HCT116 (cell line): ENCODE measurements around the gene COX5B. TPM values are rescaled to one million over a fixed set of nuclear protein-coding genes. Genes with fewer than 3 reads are reported as not detected.

Experiments
- ATAC-seq: fragments of 200-7000 bp; cut with Tn5 transposase; 2 replicates; pipeline ENCODE4 v1.9.1; 2020; ENCODE audit warnings: mild to moderate bottlenecking, moderate library complexity
- BruUV-seq: library from RNA; stranded (reverse); fragments of 400-500 nt; replicated peaks from 2 replicates; lab custom pipeline; 2021; lab: Mats Ljungman, UMichigan
- CTCF ChIA-PET: fragments of 300-600 bp; sonication (Branson Sonifier 250); formaldehyde crosslinking; loops from one replicate; lab custom pipeline; 2021; ENCODE audit warnings: antibody characterized with exemption; lab: Charles Lee
- POLR2A ChIA-PET: fragments of 300-600, 350-600 bp; sonication (Branson Sonifier 250); formaldehyde crosslinking; loops from one replicate; lab custom pipeline; 2021; ENCODE audit warnings: antibody characterized with exemption; lab: Charles Lee
- RAD21 ChIA-PET, 2 experiments: fragments of 300-600 bp; sonication (Branson Sonifier 250); formaldehyde crosslinking; loops; one replicate each; lab custom pipeline; 2023; ENCODE audit warnings: low total read pairs in 2 of 2; ENCODE audit not compliant: uncharacterized antibody in 2 of 2, unreplicated experiment in 2 of 2, low non-redundant PET in 1 of 2; lab: Charles Lee
- DNase-seq: peaks from one replicate; pipeline ENCODE4 v3.0.0-alpha.2; 2010; ENCODE audit warnings: low read depth, low spot score
- H2AFZ ChIP-seq: fragments of 200-600 bp; shearing (Covaris generic), sonication (generic); 2 replicates; pipeline ENCODE4 v1.6.1; 2017; ENCODE audit warnings: low read depth, mixed run types, mixed read lengths, antibody characterized with exemption, low read length; ENCODE audit not compliant: poor library complexity, severe bottlenecking
- H3K27ac ChIP-seq: 2 replicates; pipeline ENCODE4 v1.5.1; 2012; ENCODE audit warnings: low read depth, low read length
- H3K27me3 ChIP-seq: fragments of 200-600 bp; sonication (generic); 2 replicates; pipeline ENCODE4 v1.6.1; 2016; ENCODE audit warnings: mixed run types, low read length, mixed read lengths; ENCODE audit not compliant: insufficient read depth
- H3K36me3 ChIP-seq, 2 experiments: fragments of 200-500 bp in 1 of 2; fragments of 200-600 bp in 1 of 2; sonication (Bioruptor generic) in 1 of 2; sonication (generic) in 1 of 2; 2 replicates each; pipeline versions ENCODE4 v1.5.1 to v1.6.1; 2014 to 2016; ENCODE audit warnings: low read length in 2 of 2, inconsistent platforms in 1 of 2, mixed read lengths in 1 of 2, mixed run types in 1 of 2; ENCODE audit not compliant: insufficient read depth in 2 of 2, control insufficient read depth in 1 of 2
- H3K4me1 ChIP-seq, 2 experiments: fragments of 200-600 bp in 1 of 2; sonication (generic) in 1 of 2; 2 replicates each; pipeline versions ENCODE4 v1.5.1 to v1.6.1; 2012 to 2017; ENCODE audit warnings: low read length in 2 of 2, inconsistent platforms in 1 of 2, mild to moderate bottlenecking in 1 of 2, mixed read lengths in 1 of 2, mixed run types in 1 of 2, moderate library complexity in 1 of 2; ENCODE audit not compliant: insufficient read depth in 2 of 2, control insufficient read depth in 1 of 2
- H3K4me2 ChIP-seq: fragments of 200-600 bp; sonication (generic); 2 replicates; pipeline ENCODE4 v1.6.1; 2017; ENCODE audit warnings: mixed run types, low read length, mixed read lengths
- H3K4me3 ChIP-seq, 2 experiments: fragments of 200-600 bp in 1 of 2; sonication (generic) in 1 of 2; replicated peaks in 1 of 2; 2 replicates each; pipeline ENCODE4 v1.5.1; 2011 to 2016; ENCODE audit warnings: low read length in 2 of 2, control low read depth in 1 of 2, low read depth in 1 of 2, mild to moderate bottlenecking in 1 of 2, mixed read lengths in 1 of 2, mixed run types in 1 of 2
- H3K79me2 ChIP-seq: fragments of 200-600 bp; sonication (generic); 2 replicates; pipeline ENCODE4 v1.6.1; 2017; ENCODE audit warnings: mild to moderate bottlenecking, mixed run types, low read length, moderate library complexity, mixed read lengths; ENCODE audit not compliant: insufficient read depth
- H3K9ac ChIP-seq: fragments of 200-600 bp; sonication (generic); 2 replicates; pipeline ENCODE4 v1.6.1; 2016; ENCODE audit warnings: low read length, mixed read lengths
- H3K9me2 ChIP-seq: fragments of 200-600 bp; sonication (generic), shearing (Covaris generic); 2 replicates; pipeline ENCODE4 v1.6.1; 2017; ENCODE audit warnings: mixed run types, mild to moderate bottlenecking, moderate library complexity; ENCODE audit not compliant: insufficient read depth
- H3K9me3 ChIP-seq, 2 experiments: fragments of 200-500 bp in 1 of 2; fragments of 200-600 bp in 1 of 2; sonication (Bioruptor generic) in 1 of 2; sonication (generic) in 1 of 2; 2 replicates each; pipeline ENCODE4 v1.6.1; 2014 to 2017; ENCODE audit warnings: low read length in 2 of 2, mixed read lengths in 2 of 2, inconsistent platforms in 1 of 2, low read depth in 1 of 2, mild to moderate bottlenecking in 1 of 2, mixed run types in 1 of 2, moderate library complexity in 1 of 2; ENCODE audit not compliant: control insufficient read depth in 1 of 2, insufficient read depth in 1 of 2
- H4K20me1 ChIP-seq: fragments of 200-600 bp; sonication (generic), shearing (Covaris generic); 2 replicates; pipeline ENCODE4 v1.6.1; 2017; ENCODE audit warnings: mixed run types, mild to moderate bottlenecking, moderate library complexity; ENCODE audit not compliant: insufficient read depth
- CTCF ChIP-seq, 3 experiments: fragments of 200-600 bp in 1 of 3; sonication (generic) in 1 of 3; IDR thresholded peaks in 2 of 3; conservative IDR thresholded peaks in 1 of 3; 2 replicates each; pipeline ENCODE4 v1.5.1; 2012 to 2017; ENCODE audit warnings: low read depth in 2 of 3, low read length in 2 of 3, antibody characterized with exemption in 1 of 3, borderline replicate concordance in 1 of 3, control low read depth in 1 of 3, mild to moderate bottlenecking in 1 of 3, mixed read lengths in 1 of 3, mixed run types in 1 of 3, moderate library complexity in 1 of 3; ENCODE audit not compliant: insufficient read depth in 1 of 3
- EGR1 ChIP-seq: IDR thresholded peaks from 2 replicates; pipeline ENCODE4 v1.6.1; 2012; ENCODE audit warnings: low read depth
- ELF1 ChIP-seq: IDR thresholded peaks from 2 replicates; pipeline ENCODE4 v1.6.1; 2012; ENCODE audit warnings: low read depth, borderline replicate concordance
- EZH2phosphoT487 ChIP-seq: fragments of 200-600 bp; IDR thresholded peaks from 2 replicates; pipeline ENCODE4 v1.6.1; 2018; ENCODE audit warnings: antibody characterized with exemption, borderline replicate concordance
- FOSL1 ChIP-seq: IDR thresholded peaks from 2 replicates; pipeline ENCODE4 v1.6.1; 2012; ENCODE audit warnings: low read depth
- JUND ChIP-seq: IDR thresholded peaks from 2 replicates; pipeline ENCODE4 v1.6.1; 2012
- MAX ChIP-seq: IDR thresholded peaks from 2 replicates; pipeline ENCODE4 v1.6.1; 2012
- ZBTB33 ChIP-seq: IDR thresholded peaks from 2 replicates; pipeline ENCODE4 v1.6.1; 2011; ENCODE audit warnings: mild to moderate bottlenecking, low read length, moderate library complexity; ENCODE audit not compliant: insufficient replicate concordance; ENCODE audit errors: extremely low read depth
- intact Hi-C: fragments of 100-400 bp; cut with micrococcal nuclease; formaldehyde crosslinking; loops from 2 replicates; pipeline ENCODE4 v1.10.0; 2022
- total RNA-seq: library from RNA; stranded (reverse); gene quantifications from one replicate; pipeline ENCODE4 v1.2.1, GENCODE V29; 2021; ENCODE audit not compliant: unreplicated experiment

Gene COX5B
- total RNA-seq, 1 experiment from 2014 or later, result 283 TPM

- Histone ChIP-seq H3K4me2 (no peak overlapping the region), H3K36me3 (no peaks in the 10 kb centered on the region), H3K4me1 (no peaks in the 10 kb centered on the region), H3K79me2 (no peaks in the 10 kb centered on the region), H3K27ac (no peak overlapping the region), H3K9me2 (no peaks in the 10 kb centered on the region), H3K4me3 (no peak overlapping the region), H4K20me1 (no peaks in the 10 kb centered on the region), H3K9ac (no peak overlapping the region), H2AFZ (no peak overlapping the region), H3K9me3 (0 out of 4 replicates have a peak, but pooled peaks cover 0 to 4% of the 10 kb centered on the region in 2 experiments), H3K27me3 (no peaks in the 10 kb centered on the region)
- ChIA-PET RAD21 (no interaction called here), POLR2A (no interaction called here), CTCF (no interaction called here)
- intact Hi-C loops, result no loop called here
- ATAC-seq, result no peak
- DNase-seq, result no peak
- no peak for TF ChIP-seq ZBTB33
- no peak for TF ChIP-seq EZH2phosphoT487
- no peak for TF ChIP-seq EGR1
- TF ChIP-seq MAX, result no peak
- TF ChIP-seq ELF1, result no peak
- no peak for TF ChIP-seq FOSL1
- TF ChIP-seq JUND, result no peak
- no peak for TF ChIP-seq CTCF (IDR thresholded peaks at IDR 0.05 in 2 of 3, conservative IDR thresholded peaks at IDR 0.05 in 1 of 3; ENCODE audit: borderline replicate concordance in 1 of 3, insufficient read depth in 1 of 3, low read depth in 2 of 3, low read length in 2 of 3)
- BruUV-seq, result no TSS peak
Observed at GRCh38 chr2:97675430-97676113, 29.7 kb downstream of the COX5B start.
